ENCODE data around the gene KIF2A.

DNA sequence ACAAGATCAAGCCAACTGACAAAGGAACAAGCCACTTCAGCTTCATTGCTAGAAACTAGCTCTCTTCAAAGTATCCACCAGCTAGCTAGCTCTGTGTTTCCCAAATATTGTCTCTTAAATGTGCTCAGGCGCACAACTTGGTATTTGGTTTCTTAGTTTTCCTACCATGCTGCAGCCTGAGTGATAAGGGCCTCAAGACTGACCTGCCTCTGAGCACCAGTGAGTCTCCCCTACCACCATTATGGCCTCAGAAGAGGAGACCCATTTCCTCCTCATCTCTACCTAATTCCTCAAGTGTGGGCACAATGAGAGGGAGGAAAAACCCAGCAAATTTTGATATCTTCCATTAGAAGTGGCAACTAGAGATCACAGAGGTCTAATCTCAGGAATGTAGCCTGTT is 34.6 kb upstream of the KIF2A start:
- TF ChIP-seq CTCF (IDR thresholded peaks at IDR 0.05; ENCODE audit: low read depth, low read length, missing input control), result no peak
- TF ChIP-seq, protein P1, sequence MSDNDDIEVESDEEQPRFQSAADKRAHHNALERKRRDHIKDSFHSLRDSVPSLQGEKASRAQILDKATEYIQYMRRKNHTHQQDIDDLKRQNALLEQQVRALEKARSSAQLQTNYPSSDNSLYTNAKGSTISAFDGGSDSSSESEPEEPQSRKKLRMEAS (IDR thresholded peaks at IDR 0.05), result no peak
- TF ChIP-seq, protein P2, sequence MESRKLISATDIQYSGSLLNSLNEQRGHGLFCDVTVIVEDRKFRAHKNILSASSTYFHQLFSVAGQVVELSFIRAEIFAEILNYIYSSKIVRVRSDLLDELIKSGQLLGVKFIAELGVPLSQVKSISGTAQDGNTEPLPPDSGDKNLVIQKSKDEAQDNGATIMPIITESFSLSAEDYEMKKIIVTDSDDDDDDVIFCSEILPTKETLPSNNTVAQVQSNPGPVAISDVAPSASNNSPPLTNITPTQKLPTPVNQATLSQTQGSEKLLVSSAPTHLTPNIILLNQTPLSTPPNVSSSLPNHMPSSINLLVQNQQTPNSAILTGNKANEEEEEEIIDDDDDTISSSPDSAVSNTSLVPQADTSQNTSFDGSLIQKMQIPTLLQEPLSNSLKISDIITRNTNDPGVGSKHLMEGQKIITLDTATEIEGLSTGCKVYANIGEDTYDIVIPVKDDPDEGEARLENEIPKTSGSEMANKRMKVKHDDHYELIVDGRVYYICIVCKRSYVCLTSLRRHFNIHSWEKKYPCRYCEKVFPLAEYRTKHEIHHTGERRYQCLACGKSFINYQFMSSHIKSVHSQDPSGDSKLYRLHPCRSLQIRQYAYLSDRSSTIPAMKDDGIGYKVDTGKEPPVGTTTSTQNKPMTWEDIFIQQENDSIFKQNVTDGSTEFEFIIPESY (IDR thresholded peaks at IDR 0.05), result no peak
- no peak for TF ChIP-seq ATF3 (IDR thresholded peaks at IDR 0.05)
- no peak for TF ChIP-seq SP1 (IDR thresholded peaks at IDR 0.05)
- TF ChIP-seq RXRA (IDR thresholded peaks at IDR 0.05), result no peak
- TF ChIP-seq YY1 (IDR thresholded peaks at IDR 0.05), result no peak

Measured in liver (tissue), 3 donors.